CD4-positive, alpha-beta T cell treated with Interleukin-2 at 100 ng/mL for 4 hours (primary cell): ENCODE data around the gene PNPLA6.
"Not testable (repeated sequence)": the region's sequence is repeated elsewhere in the genome, so short reads cannot be mapped to it uniquely, and the experiment has no call there.

Source experiments
- DNase-seq: peaks from one replicate; pipeline ENCODE4 v3.0.0-alpha.2; 2020; ENCODE audit warnings: low spot score

The PNPLA6 gene

GRCh38 chr19:7556696-7557315, 21.3 kb downstream of the PNPLA6 start:
- DNase-seq = no peak

- DNase-seq = no peak
Measured at GRCh38 chr19:7558667-7559066, 23.1 kb downstream of the PNPLA6 start.

- DNase-seq = no peak
Measured at GRCh38 chr19:7559102-7559501, 23.6 kb downstream of the PNPLA6 start.

GRCh38 chr19:7560255-7560654, 24.7 kb downstream of the PNPLA6 start:
- no peak for DNase-seq

- no peak for DNase-seq
Measured at GRCh38 chr19:7561325-7561724, 25.8 kb downstream of the PNPLA6 start.

GRCh38 chr19:7562646-7563393, 27.3 kb downstream of the PNPLA6 start:
- no peak for DNase-seq

- no peak for DNase-seq
Measured at GRCh38 chr19:7564866-7565265, 29.3 kb downstream of the PNPLA6 start.

- DNase-seq = no peak
Measured at GRCh38 chr19:7565332-7565731, 29.8 kb downstream of the PNPLA6 start.

- DNase-seq = no peak
Measured at GRCh38 chr19:7570761-7571160, 35.2 kb downstream of the PNPLA6 start.

- DNase-seq = no peak
Measured at GRCh38 chr19:7575434-7576040, 40.0 kb downstream of the PNPLA6 start.

GRCh38 chr19:7577422-7577821, 41.9 kb downstream of the PNPLA6 start:
- not testable (repeated sequence) for DNase-seq

GRCh38 chr19:7578127-7578526, 42.6 kb downstream of the PNPLA6 start:
- DNase-seq = no peak

- DNase-seq = no peak
Measured at GRCh38 chr19:7579182-7579581, 43.7 kb downstream of the PNPLA6 start.

- no peak for DNase-seq
Measured at GRCh38 chr19:7582446-7582845, 46.9 kb downstream of the PNPLA6 start.

GRCh38 chr19:7589822-7590221, 54.3 kb downstream of the PNPLA6 start:
- no peak for DNase-seq

GRCh38 chr19:7590256-7590655, 54.7 kb downstream of the PNPLA6 start:
- no peak for DNase-seq

GRCh38 chr19:7595466-7596133, 60.1 kb downstream of the PNPLA6 start, which contains the start of gene CAMSAP3:
TSS of gene CAMSAP3 (plus strand) at chr19:7595863. CDS start at chr19:7596003, 140 bp downstream.
- peak; percentile 21 for DNase-seq

- DNase-seq = no peak
Measured at GRCh38 chr19:7596211-7596937, 60.9 kb downstream of the PNPLA6 start.

- DNase-seq = no peak
Measured at GRCh38 chr19:7597689-7598088, 62.2 kb downstream of the PNPLA6 start.

- DNase-seq = no peak
Measured at GRCh38 chr19:7598180-7598579, 62.7 kb downstream of the PNPLA6 start.

GRCh38 chr19:7600721-7601120, 65.2 kb downstream of the PNPLA6 start:
- DNase-seq = no peak
